HG02885 (cell line): Measurements from ENCODE around the gene CD28.
"Not testable (repeated sequence)": the region's sequence is repeated elsewhere in the genome, so short reads cannot be mapped to it uniquely, and the experiment has no call there.

Source experiments
- ATAC-seq: cut with Tn5 transposase; IDR thresholded peaks from one replicate; pipeline ENCODE4 v1.9.1; 2021; ENCODE audit warnings: mild to moderate bottlenecking; ENCODE audit not compliant: unreplicated experiment, poor library complexity

Gene CD28

DNA sequence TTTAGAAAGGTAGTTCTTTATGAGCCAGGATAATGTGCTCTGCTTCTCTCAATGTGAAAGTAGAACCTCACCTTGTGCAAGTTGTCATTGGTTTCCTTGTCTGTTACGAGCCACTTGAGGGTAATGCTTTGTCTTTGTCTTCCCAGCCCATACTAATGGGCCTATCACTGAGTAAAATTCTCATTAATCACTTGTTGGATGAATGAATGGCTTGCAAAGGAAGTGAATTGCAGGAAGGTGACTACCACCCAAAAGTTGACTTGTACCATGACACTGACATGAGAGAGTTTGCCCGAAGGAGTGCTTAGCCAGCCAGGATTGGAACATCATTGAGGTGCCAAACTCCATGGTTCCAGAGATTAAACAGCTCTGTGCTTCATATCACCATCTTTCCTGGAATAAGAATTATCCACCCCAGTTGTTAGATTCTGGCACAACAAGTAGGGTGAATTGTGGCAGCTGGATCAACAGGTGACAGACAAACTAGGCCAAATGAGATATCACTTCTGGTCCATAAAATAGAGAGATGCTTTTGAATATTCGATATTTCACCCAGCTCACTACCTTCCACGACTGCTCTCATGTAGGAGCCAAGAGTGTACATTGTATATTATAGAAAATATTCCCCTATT is 20.5 kb upstream of the CD28 start:
- ATAC-seq = no peak

DNA sequence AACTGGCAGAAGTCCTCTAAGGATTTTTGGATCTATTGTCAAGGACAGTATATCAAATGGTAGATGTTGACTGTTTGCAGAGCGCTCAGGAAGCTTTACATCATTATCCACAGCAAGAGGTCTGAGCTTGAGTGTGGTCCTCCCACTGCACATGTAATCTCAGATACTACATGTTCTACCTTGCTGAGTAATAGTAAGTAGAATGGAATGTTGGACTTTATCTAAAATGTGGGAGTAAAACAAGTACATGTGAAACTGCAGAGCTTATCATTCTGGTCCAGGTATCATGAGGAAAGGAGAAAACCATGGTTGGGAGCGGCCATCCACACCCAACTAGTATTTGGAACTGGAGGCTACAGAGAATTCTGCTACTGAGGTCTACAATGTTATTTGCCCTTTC is 19.3 kb upstream of the CD28 start:
- no peak for ATAC-seq

DNA sequence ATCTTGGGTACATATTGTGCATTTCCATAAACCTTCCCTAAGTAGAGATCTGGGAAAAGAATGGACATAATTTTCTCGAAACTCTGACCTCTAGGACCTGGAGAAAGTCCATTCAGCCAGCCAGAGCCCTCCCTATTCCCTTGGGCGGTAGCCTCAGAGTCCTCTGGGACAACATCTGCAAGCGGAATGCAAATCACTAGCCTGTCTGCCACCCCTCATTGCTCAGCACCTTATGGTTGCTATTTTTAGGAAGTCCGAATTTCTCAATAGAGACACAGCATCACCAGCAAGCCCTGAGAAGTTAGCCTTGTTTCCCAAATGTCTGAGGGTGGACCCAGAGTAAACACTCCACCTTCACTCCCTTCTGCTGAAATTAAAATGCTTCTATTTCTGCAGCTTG is 17.6 kb upstream of the CD28 start:
- peak; percentile 76 for ATAC-seq

DNA sequence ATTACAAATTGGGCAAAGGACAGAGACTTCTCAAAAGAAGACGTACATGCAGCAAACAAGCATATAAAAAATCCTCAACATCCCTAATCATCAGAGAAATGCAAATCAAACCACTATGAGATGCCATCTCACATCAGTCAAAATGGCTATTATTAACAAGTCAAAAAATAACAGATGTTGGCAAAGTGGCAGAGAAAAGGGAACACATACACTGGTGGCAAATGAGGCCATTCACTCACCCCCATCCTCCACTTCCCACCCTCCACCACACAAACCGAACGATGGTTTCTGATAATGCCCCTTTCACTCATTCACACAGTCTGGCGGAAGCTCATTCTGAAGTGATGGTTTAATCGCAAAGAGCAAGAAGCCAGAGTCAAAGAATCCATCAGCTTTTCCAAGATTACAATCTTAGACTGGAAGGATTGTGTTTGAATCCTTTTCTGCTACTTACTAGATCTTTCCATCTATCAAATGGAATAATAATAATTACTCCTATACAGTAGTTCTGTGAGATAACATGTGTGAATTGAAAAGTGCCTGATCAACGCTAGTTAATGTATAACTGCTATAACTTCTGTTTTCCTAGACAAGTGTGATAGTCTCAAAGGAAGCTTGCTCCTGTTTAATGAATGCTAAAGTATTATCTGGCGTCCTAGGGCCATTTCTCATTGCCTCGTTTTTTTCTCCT is 16.9 kb upstream of the CD28 start:
- ATAC-seq = peak; percentile 35

DNA sequence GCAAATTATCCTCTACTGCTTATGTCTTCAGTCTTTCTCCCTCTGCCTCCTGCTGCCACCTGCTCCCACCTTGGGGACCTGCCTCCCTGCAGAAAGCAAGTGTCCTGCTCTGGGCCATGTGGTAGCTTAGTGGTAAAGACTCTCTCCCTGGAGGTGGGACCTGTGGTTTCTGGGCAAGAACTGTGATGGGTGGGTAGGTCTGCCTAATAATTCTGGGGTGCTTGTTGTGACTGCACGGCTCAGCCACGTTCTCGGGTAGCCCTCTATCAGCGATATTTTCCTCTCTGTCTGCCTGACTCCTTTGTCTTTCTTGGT is 16.4 kb upstream of the CD28 start:
- no peak for ATAC-seq

DNA sequence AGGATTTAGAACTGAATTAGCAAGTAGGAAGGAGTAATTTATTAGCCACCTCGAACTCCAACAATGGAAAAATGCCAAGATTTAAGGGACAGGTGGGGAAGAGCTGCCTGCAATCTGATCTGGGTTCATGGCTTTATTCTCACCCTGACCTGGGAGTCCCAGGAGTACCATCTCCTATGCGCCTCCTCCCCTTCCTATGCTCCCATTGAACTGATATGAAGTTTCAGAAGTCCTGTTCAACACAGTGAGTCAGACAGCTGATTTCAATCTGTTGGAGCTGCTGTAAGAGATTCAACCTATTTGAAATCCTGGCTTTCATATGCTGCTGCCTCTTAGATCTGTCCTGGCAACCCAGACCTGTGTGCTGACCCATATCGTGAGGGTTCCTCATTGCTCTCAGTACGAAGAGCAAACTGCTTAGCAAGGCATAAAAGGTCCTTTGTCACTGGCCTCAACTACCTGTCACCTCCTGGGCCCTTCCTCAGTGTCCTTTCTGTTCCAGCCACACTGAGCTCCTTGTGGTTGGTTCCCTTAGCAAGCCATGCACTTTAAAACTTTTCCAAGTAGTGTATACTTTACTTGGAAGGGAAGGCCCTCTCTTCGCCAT is 15.9 kb upstream of the CD28 start:
- no peak for ATAC-seq

DNA sequence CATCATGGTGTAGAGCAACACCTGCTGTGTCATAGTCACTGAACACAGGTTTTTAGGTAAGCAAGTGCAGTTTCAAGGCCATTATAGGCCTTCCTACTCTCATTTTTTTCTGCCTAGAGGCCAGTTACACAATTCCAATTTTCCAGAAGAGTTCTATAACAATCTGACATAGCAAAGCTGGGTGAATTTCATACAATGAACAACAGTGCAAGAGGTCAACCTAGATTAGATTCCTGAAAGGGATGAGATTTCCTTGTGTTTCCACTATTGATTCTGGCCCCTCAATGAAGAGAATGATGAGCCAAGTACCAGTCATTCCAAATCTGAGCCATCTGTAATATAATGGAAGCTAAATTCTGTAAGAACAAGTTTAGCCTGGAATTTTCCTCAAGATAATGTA is 15.3 kb upstream of the CD28 start:
- ATAC-seq = no peak

DNA sequence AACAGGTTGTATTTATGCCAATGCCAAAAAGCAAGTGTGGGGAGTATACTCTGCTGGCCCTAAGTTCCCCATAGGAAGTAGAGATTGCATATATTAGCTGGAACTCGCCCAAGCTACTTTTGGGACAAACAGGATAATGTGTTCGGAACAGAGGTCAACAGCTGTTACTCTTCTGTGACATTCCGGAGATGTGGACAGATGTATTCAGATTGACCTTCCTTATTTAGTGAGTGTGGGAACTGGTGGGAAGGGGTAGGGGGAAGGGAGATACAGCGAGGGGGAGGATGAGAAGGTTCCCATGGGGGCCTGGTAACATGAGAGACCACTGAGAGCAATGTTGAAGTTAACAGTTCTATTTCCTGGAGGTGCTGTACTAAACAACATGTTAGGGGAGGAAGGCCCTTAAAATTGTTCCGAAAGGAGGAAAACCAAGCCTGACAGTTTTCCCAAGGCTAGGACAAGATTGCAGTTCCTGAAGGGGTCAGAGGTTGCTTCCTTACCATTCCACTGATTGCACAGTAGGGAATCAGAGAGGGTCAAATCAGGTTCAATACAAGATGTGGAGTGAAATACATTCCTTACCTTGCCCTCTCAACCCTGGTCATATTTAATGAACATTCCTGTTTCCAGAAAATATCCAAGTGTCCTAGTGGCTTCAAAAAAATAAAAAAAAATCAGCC is 14.3 kb upstream of the CD28 start:
- ATAC-seq = no peak

DNA sequence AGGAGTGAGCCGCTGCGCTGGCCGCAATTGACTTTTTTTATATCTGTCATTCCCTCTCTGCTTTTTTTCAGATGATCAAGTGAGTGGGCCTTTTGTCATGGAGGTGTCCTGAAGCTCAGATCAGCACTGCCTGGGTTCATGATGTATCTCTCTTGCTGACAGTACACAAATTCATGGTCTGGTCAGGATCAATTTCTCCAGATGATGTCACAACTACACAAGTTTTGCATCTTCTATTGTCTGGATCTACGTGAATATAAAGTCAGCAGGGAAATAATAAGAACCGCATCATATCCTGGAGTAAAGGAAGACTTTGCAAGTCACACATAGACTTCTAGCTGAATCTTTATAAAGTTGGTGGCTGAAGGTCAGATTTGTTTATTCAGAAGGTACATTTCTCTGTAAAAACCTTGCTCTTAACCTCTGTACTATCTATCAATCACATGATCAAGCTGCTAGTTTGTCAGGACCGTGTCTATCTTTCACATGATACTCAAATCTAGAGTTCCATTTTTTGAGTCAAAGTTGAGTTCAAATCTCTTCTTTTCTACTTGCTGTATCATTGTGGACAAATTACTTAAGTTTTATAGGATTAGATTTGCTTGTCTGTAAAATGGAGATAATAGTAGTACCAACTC is 13.1 kb upstream of the CD28 start:
- ATAC-seq = no peak

DNA sequence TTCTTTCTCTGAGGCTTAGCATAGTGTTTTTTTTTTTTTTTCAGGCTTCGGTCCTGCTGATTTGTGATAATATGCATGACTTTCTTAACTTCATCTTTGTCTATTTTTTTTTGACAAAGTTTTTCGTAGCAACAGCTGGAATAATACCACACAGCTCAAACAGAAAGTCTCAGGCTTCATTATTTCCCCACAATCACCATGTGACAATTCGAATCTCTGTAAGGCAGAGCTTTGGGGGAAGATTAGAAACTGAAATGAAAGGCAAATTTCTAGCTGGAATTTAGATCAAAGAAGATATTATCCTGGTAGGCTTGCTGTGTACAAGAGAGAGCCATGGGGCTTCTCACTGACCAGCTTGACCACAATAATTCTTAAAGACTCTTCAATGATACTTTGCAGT is 12.2 kb upstream of the CD28 start:
- no peak for ATAC-seq

DNA sequence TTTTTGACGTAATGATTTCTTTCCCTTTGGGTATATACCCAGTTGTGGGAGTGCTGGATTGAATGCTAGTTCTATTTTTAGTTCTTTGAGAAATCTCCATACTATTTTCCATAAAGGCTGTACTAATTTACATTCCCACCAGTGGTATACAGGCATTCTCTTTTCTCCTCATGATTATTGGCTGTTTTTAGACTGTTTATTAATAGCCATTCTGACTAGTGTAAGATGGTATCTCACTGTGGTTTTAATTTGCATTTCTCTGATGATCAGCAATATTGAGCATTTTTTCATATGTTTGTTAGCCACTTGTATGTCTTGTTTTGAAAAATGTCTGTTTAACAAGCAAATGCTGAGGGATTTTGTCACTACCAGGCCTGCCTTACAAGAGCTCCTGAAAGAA is 9.2 kb upstream of the CD28 start:
- ATAC-seq = no peak

DNA sequence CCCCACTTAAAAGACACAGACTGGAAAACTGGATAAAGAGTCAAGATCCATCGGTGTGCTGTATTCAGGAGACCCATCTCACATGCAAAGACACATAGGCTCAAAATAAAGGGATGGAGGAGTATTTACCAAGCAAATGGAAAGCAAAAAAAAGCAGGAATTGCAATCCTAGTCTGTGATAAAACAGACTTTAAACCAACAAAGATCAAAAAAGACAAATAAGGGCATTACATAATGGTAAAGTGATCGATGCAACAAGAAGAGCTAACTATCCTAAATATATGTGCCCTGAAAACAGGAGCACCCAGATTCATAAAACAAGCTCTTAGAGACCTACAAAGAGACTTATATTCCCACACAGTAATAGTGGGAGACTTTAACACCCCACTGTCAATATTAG is 8.7 kb upstream of the CD28 start:
- ATAC-seq = not testable (repeated sequence)

DNA sequence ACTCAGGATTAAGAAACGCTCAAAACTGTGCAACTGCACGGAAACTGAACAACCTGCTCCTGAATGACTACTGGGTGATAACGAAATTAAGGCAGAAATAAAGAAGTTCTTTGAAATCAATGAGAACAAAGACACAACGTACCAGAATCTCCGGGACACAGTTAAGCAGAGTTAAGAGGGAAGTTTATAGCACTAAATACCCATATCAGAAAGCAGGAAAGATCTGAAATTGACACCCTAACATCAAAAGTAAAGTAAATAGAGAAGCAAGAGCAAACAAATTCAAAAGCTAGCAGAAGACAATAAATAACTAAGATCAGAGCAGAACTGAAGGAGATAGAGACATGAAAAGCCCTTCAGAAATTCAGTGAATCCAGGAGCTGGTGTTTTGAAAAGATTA is 8.0 kb upstream of the CD28 start:
- not testable (repeated sequence) for ATAC-seq

DNA sequence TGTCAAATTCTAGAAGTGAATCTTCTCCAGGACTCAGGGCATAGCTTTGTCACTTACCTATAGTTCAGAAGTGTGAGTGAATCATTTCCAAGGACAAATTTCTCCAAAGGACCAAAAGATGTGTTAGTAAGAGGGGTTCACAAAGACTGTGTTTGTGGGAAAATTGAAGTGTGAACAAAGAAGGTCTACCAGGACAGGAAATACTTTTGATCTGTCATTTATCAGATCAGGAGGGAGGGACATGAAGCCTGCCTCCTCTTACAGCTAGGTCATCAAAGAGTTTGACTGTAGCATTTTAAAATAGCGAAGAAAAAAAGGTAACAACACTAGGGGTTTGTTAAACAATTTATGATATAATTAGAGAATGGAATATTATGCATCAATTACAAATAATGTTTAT is 2.0 kb upstream of the CD28 start:
- no peak for ATAC-seq

DNA sequence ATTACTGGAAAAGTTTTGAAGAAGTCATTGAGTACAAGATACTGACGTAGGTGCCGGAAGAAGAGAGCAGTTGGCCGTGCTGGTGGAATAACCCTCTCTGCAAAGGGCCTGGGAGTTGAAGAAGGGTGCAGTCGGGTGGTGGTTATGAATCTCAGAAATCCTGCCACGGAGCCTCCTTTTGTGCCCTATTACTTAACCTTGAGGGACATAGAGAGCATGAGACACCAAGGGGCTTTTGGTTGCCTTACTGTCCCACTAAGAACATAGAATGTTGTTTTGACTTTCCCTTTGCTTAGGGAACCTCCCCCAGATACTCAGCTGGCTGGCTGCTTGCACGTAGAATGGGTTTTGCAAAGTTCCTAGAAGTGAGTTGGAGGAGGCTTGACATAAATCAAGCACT is 1.3 kb upstream of the CD28 start:
- ATAC-seq = no peak

DNA sequence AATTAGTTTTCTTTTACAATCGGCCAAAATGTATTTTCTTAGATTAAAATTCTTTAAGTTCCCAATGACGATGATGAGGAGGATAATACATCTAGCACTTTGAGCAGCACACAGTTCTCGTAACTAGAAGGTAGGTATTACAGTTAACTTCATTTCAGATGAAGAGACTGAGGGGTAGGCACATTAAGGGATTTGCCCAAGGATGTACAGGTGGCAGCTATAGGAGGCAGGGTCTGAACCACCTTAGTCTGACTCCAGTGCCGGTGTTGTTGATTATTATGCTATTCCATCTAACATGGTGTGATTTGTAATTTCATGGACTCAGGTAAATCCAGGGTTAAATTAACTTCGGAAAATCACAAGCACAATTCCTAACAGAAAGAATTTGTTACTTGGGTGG is 1.1 kb downstream of the CD28 start:
- ATAC-seq = no peak

DNA sequence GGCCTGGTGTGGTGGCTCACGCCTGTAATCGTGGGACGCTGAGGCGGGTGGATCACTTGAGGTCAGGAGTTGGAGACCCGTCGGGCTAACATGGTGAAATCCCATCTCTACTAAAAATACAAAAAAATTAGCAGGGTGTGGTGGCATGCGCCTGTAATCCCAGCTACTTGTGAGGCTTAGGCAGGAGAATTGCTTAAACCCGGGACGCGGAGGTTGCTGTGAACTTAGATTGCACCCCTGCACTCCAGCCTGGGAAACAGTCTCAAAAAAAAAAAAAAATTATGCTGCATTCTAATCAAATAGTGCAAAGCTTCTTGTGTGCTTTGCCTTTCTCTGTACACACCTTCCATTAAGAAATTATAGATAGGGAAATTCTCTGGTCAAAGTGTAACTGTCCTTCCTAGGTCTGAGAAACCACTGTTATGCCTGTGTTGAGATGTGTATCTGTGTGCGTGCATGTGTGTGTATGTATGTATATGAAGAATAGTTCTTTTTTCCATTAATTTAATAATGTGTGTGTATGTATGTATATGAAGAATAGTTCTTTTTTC is 2.5 kb downstream of the CD28 start:
- ATAC-seq = no peak

DNA sequence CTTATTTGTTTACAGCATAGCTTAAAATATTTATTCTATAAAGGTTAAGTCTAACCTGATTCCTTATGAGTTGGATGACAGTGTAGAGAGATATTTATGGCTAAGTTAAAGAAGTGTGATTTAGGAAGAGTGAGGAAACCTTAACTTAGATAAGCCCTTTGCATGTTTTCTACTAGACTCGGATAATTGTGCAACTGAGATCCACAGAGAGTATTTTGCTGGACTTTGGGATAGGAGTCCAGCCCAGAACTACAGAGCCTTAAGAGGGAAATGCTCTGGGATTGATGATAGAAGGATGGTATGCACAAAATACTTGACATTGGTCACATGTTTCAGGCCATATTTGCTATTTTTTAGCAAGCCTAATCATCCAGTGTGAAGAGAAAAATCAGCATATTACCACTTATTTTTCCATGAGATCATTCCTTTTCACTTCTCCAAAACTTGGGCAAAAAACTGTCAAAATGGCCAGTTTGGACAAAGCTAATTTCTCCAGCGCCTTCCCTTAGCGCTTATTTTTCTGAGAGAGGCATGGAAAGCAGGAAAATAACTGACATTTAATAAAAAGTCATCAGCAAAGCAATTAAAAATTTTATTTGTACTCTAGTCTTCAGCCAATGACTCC is 3.1 kb downstream of the CD28 start:
- ATAC-seq = no peak

DNA sequence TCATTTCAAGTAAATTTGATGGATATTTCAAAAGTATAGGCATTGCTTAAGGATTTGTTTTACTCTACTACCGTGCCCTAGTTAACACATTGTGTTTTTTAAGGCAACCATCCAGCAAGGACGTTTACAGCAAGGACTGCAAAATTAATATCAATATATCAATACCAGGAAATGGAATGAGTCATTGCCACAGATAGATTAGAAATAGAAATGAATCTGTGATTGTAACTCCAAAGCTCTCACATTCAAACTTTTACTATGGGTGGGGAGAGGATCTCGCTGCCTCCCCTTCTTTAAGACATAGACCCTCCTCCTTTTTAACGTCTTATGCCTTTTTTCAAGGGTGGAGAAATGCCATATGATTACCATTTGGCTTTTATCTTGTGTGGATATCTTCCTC is 3.8 kb downstream of the CD28 start:
- ATAC-seq = no peak

DNA sequence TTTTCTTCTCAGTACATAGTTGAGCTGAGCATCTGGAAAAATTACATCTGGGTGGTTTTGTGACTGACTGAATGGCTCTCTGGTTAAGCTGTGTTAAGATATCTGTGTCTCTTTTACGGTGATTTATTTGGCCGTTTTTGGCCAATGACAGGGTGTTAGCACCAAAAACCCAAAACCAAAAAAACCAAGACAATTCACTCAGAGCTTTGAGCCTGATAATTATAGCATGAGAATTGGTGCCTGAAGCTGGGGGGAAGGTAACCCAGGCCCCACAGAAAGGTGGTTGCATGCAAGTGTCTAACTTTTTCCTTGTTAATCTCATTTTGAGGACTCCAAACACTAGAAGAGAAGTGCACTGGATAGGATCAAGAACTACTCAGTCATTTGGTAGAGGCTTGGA is 4.5 kb downstream of the CD28 start:
- no peak for ATAC-seq
